Kidney epithelial cell (primary cell): Measurements from ENCODE around the gene PPP2R3A. TPM values are rescaled to one million over a fixed set of nuclear protein-coding genes. Genes with fewer than 3 reads are reported as not detected.
"Not testable (repeated sequence)": the region's sequence is repeated elsewhere in the genome, so short reads cannot be mapped to it uniquely, and the experiment has no call there.

ENCODE experiments used
- DNase-seq: peaks from one replicate; pipeline ENCODE4 v3.0.0-alpha.2; 2010; ENCODE audit warnings: low read depth
- H3K27me3 ChIP-seq: 2 replicates; pipeline ENCODE4 v1.6.0; 2011; ENCODE audit warnings: low read length; ENCODE audit not compliant: control insufficient read depth, insufficient read depth
- H3K36me3 ChIP-seq: 2 replicates; pipeline ENCODE4 v1.5.1; 2011; ENCODE audit warnings: low read length; ENCODE audit not compliant: control insufficient read depth, insufficient read depth
- H3K4me3 ChIP-seq: 2 replicates; pipeline ENCODE4 v1.5.1; 2011; ENCODE audit warnings: low read depth, mild to moderate bottlenecking, control low read depth, low read length
- total RNA-seq: library from RNA; depleted of rRNA; stranded (reverse); fragments of >200 nt; gene quantifications from 2 replicates; pipeline ENCODE4 v1.2.3, GENCODE V29; 2015
- TF ChIP-seq, protein P1 (sequence below): IDR thresholded peaks from 2 replicates; pipeline ENCODE4 v1.5.1; 2011; ENCODE audit warnings: mild to moderate bottlenecking, moderate library complexity, low read length, control low read depth, inconsistent platforms; ENCODE audit not compliant: insufficient read depth, poor library complexity, severe bottlenecking

PPP2R3A gene
- total RNA-seq, 1 donor from 2014 or later, result 14.3 TPM

DNA sequence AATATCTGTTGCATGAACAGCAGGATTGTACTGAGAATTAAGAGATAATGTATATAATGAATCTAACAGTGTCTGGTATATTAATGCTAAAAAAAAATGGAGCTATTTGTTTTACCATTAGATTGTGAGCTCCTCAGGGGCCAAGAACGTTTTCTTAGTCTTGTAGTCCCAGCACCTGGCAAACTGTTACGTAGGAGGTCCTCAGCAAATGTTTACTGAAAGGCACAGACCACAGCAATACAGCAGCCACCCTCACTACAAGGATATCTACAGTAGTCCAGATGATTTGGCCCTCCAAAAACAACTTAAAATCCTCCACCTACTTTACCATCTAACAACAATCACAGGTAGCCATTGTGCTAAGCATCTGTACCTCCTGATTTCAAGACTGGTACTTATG lies 170.9 kb downstream of the PPP2R3A start:
- no peaks in the 10 kb centered on the region for H3K27me3 ChIP-seq
- H3K36me3 ChIP-seq, result no peaks in the 10 kb centered on the region
- no peak for DNase-seq
- H3K4me3 ChIP-seq, result no peak overlapping the region
- TF ChIP-seq, protein P1, sequence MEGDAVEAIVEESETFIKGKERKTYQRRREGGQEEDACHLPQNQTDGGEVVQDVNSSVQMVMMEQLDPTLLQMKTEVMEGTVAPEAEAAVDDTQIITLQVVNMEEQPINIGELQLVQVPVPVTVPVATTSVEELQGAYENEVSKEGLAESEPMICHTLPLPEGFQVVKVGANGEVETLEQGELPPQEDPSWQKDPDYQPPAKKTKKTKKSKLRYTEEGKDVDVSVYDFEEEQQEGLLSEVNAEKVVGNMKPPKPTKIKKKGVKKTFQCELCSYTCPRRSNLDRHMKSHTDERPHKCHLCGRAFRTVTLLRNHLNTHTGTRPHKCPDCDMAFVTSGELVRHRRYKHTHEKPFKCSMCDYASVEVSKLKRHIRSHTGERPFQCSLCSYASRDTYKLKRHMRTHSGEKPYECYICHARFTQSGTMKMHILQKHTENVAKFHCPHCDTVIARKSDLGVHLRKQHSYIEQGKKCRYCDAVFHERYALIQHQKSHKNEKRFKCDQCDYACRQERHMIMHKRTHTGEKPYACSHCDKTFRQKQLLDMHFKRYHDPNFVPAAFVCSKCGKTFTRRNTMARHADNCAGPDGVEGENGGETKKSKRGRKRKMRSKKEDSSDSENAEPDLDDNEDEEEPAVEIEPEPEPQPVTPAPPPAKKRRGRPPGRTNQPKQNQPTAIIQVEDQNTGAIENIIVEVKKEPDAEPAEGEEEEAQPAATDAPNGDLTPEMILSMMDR, result no peak

DNA sequence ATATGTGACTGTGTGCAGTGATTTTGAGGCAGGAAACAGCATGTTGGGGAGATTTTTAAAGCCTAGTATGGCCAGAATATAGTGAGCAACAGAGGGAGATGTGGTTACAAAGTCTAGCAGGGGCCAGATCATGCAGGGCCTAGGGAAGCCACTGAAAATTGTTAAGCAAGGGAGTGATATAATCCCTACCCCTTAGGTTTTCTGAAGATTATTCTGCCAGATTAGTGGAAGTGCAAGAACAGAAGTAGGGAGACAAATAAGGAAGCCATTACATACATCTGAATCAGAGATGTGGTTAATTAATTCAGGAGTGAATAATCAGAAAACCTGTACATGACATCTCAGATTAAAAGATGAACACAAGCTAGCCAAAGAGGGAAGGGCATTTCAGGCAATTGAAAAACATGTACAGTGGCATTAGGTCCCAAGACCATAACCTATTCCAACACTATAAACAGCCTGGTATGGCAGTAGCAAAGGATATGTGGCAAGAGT lies 175.8 kb downstream of the PPP2R3A start:
- Histone ChIP-seq H3K4me3 (no peak overlapping the region), H3K36me3 (no peaks in the 10 kb centered on the region), H3K27me3 (no peaks in the 10 kb centered on the region)
- TF ChIP-seq, protein P1, result no peak
- no peak for DNase-seq

DNA sequence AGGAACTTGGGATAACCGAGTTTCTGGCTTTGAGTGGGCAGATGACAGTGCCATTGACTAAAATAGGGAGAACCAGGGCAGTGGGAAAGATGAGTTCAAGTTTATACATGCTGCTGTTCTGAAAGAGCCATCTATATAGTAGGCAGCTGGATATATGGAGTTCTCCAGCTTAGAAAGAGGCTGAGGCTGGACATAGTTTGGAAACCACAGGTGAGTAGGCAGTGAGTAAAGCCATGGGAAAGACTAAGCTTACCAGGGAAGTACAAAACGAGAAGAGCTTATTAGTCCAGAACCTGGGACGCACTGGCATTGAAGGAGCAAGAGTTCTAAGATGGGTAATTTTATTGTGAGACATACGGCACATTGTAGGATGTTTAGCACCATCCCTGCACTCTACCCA lies 176.4 kb downstream of the PPP2R3A start:
- H3K27me3 ChIP-seq, result no peaks in the 10 kb centered on the region
- TF ChIP-seq, protein P1, result no peak
- no peak for DNase-seq

DNA sequence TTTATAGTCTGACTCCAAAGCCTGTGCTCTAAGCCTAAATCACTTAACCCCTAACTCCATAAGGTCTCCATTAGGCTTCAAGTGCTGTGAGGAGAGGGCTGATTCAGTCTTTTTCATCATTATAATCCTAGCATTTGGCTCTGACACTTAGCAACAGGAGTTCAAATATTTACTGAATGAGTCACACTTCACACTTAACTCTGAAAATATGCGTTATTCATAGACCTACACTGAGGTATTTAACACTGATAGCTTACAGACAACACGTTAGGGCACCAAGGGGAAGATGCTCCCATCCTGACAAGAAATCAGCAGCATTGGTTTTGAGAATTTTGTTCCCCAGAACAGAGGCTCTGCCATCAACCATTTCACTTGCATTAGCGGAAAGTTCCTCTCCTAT lies 177.1 kb downstream of the PPP2R3A start:
- Histone ChIP-seq H3K36me3 (no peaks in the 10 kb centered on the region), H3K27me3 (no peaks in the 10 kb centered on the region), H3K4me3 (no peak overlapping the region)
- TF ChIP-seq, protein P1, result no peak
- peak; percentile 73 for DNase-seq

More for the DNA sequence above, 176.4 kb downstream of the PPP2R3A start:
- Histone ChIP-seq H3K4me3 (no peak overlapping the region), H3K36me3 (no peaks in the 10 kb centered on the region)

DNA sequence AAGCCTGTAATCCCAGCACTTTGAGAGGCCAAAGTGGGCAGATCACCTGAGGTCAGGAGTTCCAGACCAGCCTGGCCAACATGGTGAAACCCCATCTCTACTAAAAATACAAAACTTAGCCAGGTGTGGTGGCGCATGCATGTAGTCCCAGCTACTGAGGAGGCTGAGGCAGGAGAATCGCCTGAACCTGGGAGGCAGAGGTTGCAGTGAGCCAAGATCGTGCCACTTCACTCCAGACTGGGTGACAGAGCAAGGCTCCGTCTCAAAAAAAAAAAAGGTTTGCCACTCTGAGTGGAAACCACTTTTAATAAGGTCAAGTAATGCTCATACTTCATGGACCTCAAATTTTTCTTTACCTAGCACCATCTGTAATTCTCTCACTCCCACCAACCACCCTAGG lies 178.9 kb downstream of the PPP2R3A start:
- H3K4me3 ChIP-seq, DNase-seq, H3K36me3 ChIP-seq, H3K27me3 ChIP-seq: not testable (repeated sequence)

DNA sequence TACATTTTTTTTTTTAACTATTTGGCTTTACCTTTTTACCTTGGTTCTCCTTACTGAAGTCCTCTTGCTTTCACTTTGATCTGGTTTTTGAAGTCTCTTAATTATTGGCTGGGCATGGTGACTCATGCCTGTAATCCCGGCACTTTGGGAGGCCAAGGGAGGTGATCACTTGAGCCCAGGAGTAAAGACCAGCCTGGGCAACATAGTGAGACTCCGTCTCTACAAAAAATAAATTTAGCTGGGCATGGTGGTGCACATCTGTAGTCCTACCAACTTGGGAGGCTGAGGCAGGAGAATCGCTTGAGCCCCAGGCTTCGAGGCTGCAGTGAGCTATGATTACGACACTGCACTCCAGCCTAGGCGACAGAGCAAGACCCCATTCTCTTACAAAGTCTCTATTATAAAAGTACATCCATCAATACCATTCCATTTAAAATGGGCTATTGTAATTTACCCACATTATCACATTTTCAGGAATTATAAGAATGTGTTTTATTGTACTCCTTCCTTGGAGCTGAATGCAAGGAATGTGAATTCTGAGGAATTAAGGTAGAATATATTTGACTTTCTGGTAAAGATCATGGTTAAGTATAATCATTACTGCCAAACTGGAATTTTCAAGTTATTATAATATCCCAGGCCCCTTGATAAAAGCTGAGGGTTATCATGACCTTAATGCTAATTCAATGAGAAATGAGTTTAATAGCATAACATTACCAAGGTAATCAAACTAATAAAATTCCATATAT lies 181.6 kb downstream of the PPP2R3A start:
- TF ChIP-seq, protein P1, result no peak
- H3K27me3 ChIP-seq, result no peaks in the 10 kb centered on the region
- no peak overlapping the region for H3K4me3 ChIP-seq
- DNase-seq, result no peak
- peaks cover under 1% of the 10 kb centered on the region for H3K36me3 ChIP-seq
